ENCODE data around the gene BMP7.

The BMP7 gene

GRCh38 chr20:57188576-57189079, 77.8 kb downstream of the BMP7 start:
- no peak for TF ChIP-seq ZNF274 (IDR thresholded peaks at IDR 0.05; ENCODE audit: low read depth, low read length)
- no peak overlapping the region for H3K4me3 ChIP-seq (ENCODE audit: low read length)

GRCh38 chr20:57188056-57188455, 78.4 kb downstream of the BMP7 start:
- no peak overlapping the region for H3K4me3 ChIP-seq (ENCODE audit: low read length)
- no peak for TF ChIP-seq ZNF274 (IDR thresholded peaks at IDR 0.05; ENCODE audit: low read depth, low read length)

- no peak overlapping the region for H3K4me3 ChIP-seq (ENCODE audit: low read length)
- no peak for TF ChIP-seq ZNF274 (IDR thresholded peaks at IDR 0.05; ENCODE audit: low read depth, low read length)
Measured at GRCh38 chr20:57187068-57187634, 79.3 kb downstream of the BMP7 start.

GRCh38 chr20:57186192-57186591, 80.2 kb downstream of the BMP7 start:
- TF ChIP-seq ZNF274 (IDR thresholded peaks at IDR 0.05; ENCODE audit: low read depth, low read length), result no peak

GRCh38 chr20:57185188-57185743, 81.2 kb downstream of the BMP7 start:
- no peak for TF ChIP-seq ZNF274 (IDR thresholded peaks at IDR 0.05; ENCODE audit: low read depth, low read length)
- no peak overlapping the region for H3K4me3 ChIP-seq (ENCODE audit: low read length)

More at GRCh38 chr20:57186192-57186591, 80.2 kb downstream of the BMP7 start:
- H3K4me3 ChIP-seq (ENCODE audit: low read length), result no peak overlapping the region

GRCh38 chr20:57183457-57184009, 82.9 kb downstream of the BMP7 start:
- H3K4me3 ChIP-seq (ENCODE audit: low read length), result no peak overlapping the region
- no peak for TF ChIP-seq ZNF274 (IDR thresholded peaks at IDR 0.05; ENCODE audit: low read depth, low read length)

- TF ChIP-seq ZNF274 (IDR thresholded peaks at IDR 0.05; ENCODE audit: low read depth, low read length), result no peak
- H3K4me3 ChIP-seq (ENCODE audit: low read length), result no peak overlapping the region
Measured at GRCh38 chr20:57181639-57182038, 84.8 kb downstream of the BMP7 start.

- no peak for TF ChIP-seq ZNF274 (IDR thresholded peaks at IDR 0.05; ENCODE audit: low read depth, low read length)
- no peak overlapping the region for H3K4me3 ChIP-seq (ENCODE audit: low read length)
Measured at GRCh38 chr20:57180954-57181353, 85.5 kb downstream of the BMP7 start.

GRCh38 chr20:57180387-57180786, 86.1 kb downstream of the BMP7 start:
- H3K4me3 ChIP-seq (ENCODE audit: low read length), result no peak overlapping the region
- no peak for TF ChIP-seq ZNF274 (IDR thresholded peaks at IDR 0.05; ENCODE audit: low read depth, low read length)

GRCh38 chr20:57179265-57179664, 87.2 kb downstream of the BMP7 start:
- no peak for TF ChIP-seq ZNF274 (IDR thresholded peaks at IDR 0.05; ENCODE audit: low read depth, low read length)
- H3K4me3 ChIP-seq (ENCODE audit: low read length), result no peak overlapping the region

- no peak for TF ChIP-seq ZNF274 (IDR thresholded peaks at IDR 0.05; ENCODE audit: low read depth, low read length)
Measured at GRCh38 chr20:57178582-57179111, 87.8 kb downstream of the BMP7 start.

GRCh38 chr20:57177636-57178280, 88.7 kb downstream of the BMP7 start:
- no peak for TF ChIP-seq ZNF274 (IDR thresholded peaks at IDR 0.05; ENCODE audit: low read depth, low read length)
- H3K4me3 ChIP-seq (ENCODE audit: low read length), result no peak overlapping the region

More at GRCh38 chr20:57178582-57179111, 87.8 kb downstream of the BMP7 start:
- H3K4me3 ChIP-seq (ENCODE audit: low read length), result no peak overlapping the region

GRCh38 chr20:57176842-57177241, 89.6 kb downstream of the BMP7 start:
- TF ChIP-seq ZNF274 (IDR thresholded peaks at IDR 0.05; ENCODE audit: low read depth, low read length), result no peak
- no peak overlapping the region for H3K4me3 ChIP-seq (ENCODE audit: low read length)

- no peak for TF ChIP-seq ZNF274 (IDR thresholded peaks at IDR 0.05; ENCODE audit: low read depth, low read length)
- H3K4me3 ChIP-seq (ENCODE audit: low read length), result no peak overlapping the region
Measured at GRCh38 chr20:57175397-57176010, 90.9 kb downstream of the BMP7 start.

All from GM08714 (cell line).